HUES48 (cell line): Measurements from ENCODE around the gene IRF9.

Experiments
- H3K27ac ChIP-seq: one replicate; pipeline ENCODE4 v1.7.0; 2013; ENCODE audit warnings: low read depth, low read length, inconsistent platforms
- H3K27me3 ChIP-seq: 2 replicates; pipeline ENCODE4 v1.6.1; 2013; ENCODE audit warnings: mild to moderate bottlenecking, low read length; ENCODE audit not compliant: control insufficient read depth, insufficient read depth
- H3K36me3 ChIP-seq: 2 replicates; pipeline ENCODE4 v1.6.1; 2013; ENCODE audit warnings: low read length; ENCODE audit not compliant: control insufficient read depth, insufficient read depth
- H3K4me1 ChIP-seq: 2 replicates; pipeline ENCODE4 v1.6.1; 2013; ENCODE audit warnings: mild to moderate bottlenecking, low read length; ENCODE audit not compliant: control insufficient read depth, insufficient read depth
- H3K4me3 ChIP-seq: 2 replicates; pipeline ENCODE4 v1.5.1; 2013; ENCODE audit warnings: mild to moderate bottlenecking, low read depth, low read length
- H3K9ac ChIP-seq: 2 replicates; pipeline ENCODE4 v1.6.1; 2013; ENCODE audit warnings: mild to moderate bottlenecking, low read depth, low read length, moderate library complexity
- H3K9me3 ChIP-seq: 2 replicates; pipeline ENCODE4 v1.6.1; 2013; ENCODE audit warnings: low read length; ENCODE audit not compliant: control insufficient read depth, insufficient read depth

Gene IRF9

DNA sequence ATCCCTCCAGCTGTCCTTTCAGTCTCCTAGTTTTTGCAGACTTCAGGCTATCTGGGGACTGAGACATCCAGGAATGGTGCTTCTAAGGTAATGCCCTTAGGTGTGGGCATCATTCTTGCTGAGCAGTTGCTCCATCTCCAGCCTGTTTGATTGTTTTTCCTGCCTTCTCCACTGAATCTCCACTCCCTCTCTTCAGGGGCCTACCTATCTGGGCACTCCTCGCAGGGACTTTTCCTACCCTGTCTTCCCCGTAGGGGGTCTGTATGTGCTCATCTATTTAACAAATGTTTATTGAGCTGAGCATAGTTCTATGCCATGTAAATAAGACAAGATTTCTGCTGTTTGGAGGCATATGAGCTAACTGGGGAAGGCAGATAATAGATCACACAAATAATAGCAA is 28.1 kb upstream of the IRF9 start:
- no peak overlapping the region for H3K9ac ChIP-seq
- no peaks in the 10 kb centered on the region for H3K9me3 ChIP-seq
- no peak overlapping the region for H3K27ac ChIP-seq
- H3K27me3 ChIP-seq, result no peaks in the 10 kb centered on the region
- H3K4me3 ChIP-seq, result no peak overlapping the region
- peaks cover 5% of the 10 kb centered on the region for H3K36me3 ChIP-seq
- H3K4me1 ChIP-seq, result peaks cover 5% of the 10 kb centered on the region; the same call in 1 of the 2 replicates

DNA sequence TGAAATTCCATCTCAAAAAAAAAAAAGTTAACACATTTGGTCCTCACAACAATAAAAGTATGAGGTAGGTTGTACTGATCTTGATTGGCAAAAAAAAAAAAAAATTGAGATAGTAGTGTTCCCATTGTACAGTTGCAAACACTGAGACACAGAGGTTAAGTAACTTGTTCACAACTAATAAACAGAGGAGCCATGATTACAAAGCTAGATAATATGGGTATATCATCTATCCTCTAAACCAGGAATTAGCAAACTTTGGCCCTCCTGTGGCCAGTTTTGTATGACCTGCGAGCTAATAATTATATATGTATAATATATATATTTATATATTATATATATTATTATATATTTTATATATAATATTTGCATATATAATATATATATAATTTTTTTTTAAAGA is 27.3 kb upstream of the IRF9 start:
- H3K36me3 ChIP-seq, result peaks cover 13% of the 10 kb centered on the region
- H3K4me3 ChIP-seq, result no peak overlapping the region
- H3K9ac ChIP-seq, result no peak overlapping the region
- no peaks in the 10 kb centered on the region for H3K27me3 ChIP-seq
- H3K9me3 ChIP-seq, result no peaks in the 10 kb centered on the region
- H3K4me1 ChIP-seq, result peaks cover 5% of the 10 kb centered on the region; the same call in 1 of the 2 replicates
- H3K27ac ChIP-seq, result no peak overlapping the region

GRCh38 chr14:24135584-24135833 is 25.6 kb upstream of the IRF9 start:
- Histone ChIP-seq H3K27me3 (no peaks in the 10 kb centered on the region), H3K27ac (peak overlapping the region; percentile 25), H3K36me3 (peaks cover 25% of the 10 kb centered on the region), H3K4me3 (peak overlapping the region; percentile 78), H3K4me1 (peaks cover 9% of the 10 kb centered on the region), H3K9me3 (no peaks in the 10 kb centered on the region), H3K9ac (no peak overlapping the region)

DNA sequence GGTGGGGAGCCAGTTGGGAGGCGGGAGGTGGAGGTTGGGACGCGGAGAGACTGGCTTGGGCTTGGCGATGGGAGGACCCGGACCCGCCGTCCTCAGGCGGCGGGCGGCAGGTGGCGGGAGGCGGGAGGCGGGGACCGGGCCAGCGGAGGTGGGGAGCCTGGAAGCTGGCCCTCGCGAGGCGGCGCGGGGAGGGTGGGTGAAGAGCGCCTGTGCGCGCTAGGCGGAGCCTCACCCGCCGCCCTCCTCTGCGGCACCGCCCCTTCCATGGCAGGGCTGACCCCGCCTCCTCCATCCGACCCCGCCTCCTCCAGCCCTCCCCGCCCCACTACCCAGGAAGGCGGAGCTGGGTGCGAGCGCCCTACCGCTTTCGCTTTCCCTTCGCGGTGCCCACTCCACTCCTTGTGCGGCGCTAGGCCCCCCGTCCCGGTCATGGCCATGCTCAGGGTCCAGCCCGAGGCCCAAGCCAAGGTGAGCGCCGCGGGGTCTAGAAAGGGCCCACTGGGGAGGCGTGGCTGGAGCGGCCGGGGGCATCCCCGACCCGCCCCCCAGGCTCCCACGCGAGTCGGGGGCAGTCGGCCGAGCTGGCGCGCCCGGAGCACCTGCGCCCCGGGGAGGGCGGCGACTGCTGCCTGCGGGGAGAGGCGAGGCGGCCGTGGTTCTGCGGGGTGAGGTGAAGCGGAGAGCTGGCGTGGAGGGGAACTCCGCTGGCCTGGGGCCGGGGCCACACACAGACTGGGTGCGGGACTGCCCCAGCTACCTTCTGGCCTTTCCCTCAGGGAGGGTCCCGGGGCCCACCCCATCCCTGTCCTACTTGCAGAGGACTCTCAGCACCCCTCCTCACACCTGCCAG is 25.0 kb upstream of the IRF9 start, which contains the start of gene PSME1:
Gene PSME1, plus strand, starts transcription at position 361 of the 850 bp plus-strand sequence. Its CDS starts 69 bp downstream, at position 430.
- H3K27me3 ChIP-seq, result no peaks in the 10 kb centered on the region
- peak within 1 kb of the TSS; percentile 25 for H3K27ac ChIP-seq
- H3K9ac ChIP-seq, result no peak within 1 kb of the TSS; the same call in 1 of the 2 replicates
- H3K4me1 ChIP-seq, result peaks cover 9% of the 10 kb centered on the region
- H3K9me3 ChIP-seq, result no peaks in the 10 kb centered on the region
- peaks cover 25% of the 10 kb centered on the region for H3K36me3 ChIP-seq
- H3K4me3 ChIP-seq, result peak within 1 kb of the TSS; percentile 78

GRCh38 chr14:24136684-24137528 is 24.2 kb upstream of the IRF9 start:
- Histone ChIP-seq H3K27me3 (no peaks in the 10 kb centered on the region), H3K36me3 (peaks cover 25% of the 10 kb centered on the region), H3K9ac (no peak overlapping the region), H3K27ac (no peak overlapping the region), H3K9me3 (no peaks in the 10 kb centered on the region), H3K4me1 (peaks cover 9% of the 10 kb centered on the region), H3K4me3 (peak overlapping the region; percentile 78)

- Histone ChIP-seq H3K27ac (no peak overlapping the region), H3K4me1 (peaks cover 9% of the 10 kb centered on the region), H3K9ac (no peak overlapping the region), H3K9me3 (no peaks in the 10 kb centered on the region), H3K36me3 (peaks cover 27% of the 10 kb centered on the region), H3K27me3 (no peaks in the 10 kb centered on the region), H3K4me3 (no peak overlapping the region)
Observed at GRCh38 chr14:24137529-24138395, 23.3 kb upstream of the IRF9 start.

GRCh38 chr14:24138396-24139271 is 22.4 kb upstream of the IRF9 start:
- peaks cover 34% of the 10 kb centered on the region for H3K36me3 ChIP-seq
- no peaks in the 10 kb centered on the region for H3K9me3 ChIP-seq
- H3K27ac ChIP-seq, result no peak overlapping the region
- H3K4me1 ChIP-seq, result peaks cover 9% of the 10 kb centered on the region
- no peaks in the 10 kb centered on the region for H3K27me3 ChIP-seq
- H3K4me3 ChIP-seq, result no peak overlapping the region
- H3K9ac ChIP-seq, result no peak overlapping the region

DNA sequence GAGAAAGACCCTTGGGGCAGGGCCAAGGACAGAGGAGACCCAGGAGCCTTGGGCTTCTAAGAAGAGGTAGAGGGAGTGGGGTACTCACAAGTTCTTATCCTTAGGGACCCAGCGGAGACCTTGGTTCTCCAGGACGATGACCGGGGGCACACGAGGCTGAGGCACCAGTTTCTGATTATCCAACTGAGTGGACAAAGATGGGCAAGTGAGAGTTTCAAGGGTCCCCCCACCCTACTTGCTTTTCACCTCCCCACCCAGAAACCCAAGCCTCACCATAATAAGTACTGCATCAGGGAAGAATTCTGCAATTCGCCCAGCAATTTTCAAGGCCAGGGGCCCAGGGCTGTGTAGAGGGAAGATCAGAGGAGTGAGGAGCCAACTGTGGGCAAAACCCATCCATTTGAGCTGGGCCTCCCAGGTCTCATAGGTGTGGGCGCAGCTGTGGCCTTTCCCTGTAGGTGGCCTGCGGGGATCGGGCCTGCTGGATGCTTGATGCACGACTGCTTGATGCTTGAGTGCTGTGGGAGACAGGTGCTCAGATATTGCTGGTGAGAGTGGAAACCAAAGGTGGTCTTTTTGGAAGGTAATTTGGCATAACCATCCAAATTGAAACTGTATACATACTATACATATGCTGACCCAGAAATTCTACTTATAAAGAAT is 21.7 kb upstream of the IRF9 start:
- Histone ChIP-seq H3K27ac (no peak overlapping the region), H3K4me3 (peak overlapping the region; percentile 86), H3K27me3 (no peaks in the 10 kb centered on the region), H3K4me1 (peaks cover 9% of the 10 kb centered on the region), H3K36me3 (peaks cover 42% of the 10 kb centered on the region), H3K9ac (no peak overlapping the region), H3K9me3 (no peaks in the 10 kb centered on the region)

DNA sequence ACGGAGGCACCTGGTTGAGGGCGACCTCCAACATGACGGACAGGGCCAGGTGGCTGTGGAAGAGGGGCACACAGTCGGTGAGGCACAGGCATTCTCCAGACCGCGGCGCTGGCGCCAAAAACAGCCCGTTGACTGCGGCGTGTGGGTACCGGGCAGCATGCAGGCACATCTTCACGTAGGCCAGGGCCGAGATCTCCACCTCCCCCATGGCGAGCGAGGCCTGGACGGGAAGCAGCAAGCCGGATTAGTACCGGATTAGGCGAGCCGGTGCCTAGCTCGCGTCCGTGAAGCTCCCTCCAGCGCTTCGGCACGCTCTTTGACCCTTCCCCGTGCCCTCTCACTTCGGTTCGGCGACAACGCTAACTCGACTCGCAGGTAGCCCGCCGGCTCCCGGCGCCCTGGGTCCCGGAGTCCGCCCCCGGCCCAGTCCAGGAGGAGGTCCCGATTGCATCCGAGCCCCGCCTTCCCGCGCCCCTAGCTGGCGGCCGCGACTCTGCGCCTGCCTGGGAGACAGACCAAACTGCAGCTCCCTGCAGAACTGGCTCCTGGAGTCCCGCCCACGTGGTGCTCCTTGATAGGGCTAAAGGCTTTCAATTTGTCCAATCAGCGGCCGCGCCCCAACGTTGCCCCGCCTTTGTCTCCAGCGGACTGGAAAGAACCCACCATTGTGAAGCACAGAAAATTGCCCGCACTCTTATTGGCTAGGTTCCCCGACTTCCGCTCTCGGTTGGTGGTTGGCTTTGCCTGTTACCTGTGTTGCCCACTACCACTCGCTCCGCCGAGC is 19.8 kb upstream of the IRF9 start, which contains the start of gene EMC9:
Gene EMC9, minus strand, starts transcription at position 495 of the 784 bp plus-strand sequence. Its CDS starts 287 bp downstream, at position 208.
- H3K9ac ChIP-seq, result peak within 1 kb of the TSS; percentile 85
- no peaks in the 10 kb centered on the region for H3K9me3 ChIP-seq
- H3K27me3 ChIP-seq, result no peaks in the 10 kb centered on the region
- H3K4me3 ChIP-seq, result peak within 1 kb of the TSS; percentile 86
- H3K36me3 ChIP-seq, result peaks cover 48% of the 10 kb centered on the region
- H3K4me1 ChIP-seq, result peaks cover 17% of the 10 kb centered on the region
- peak within 1 kb of the TSS; percentile 94 for H3K27ac ChIP-seq
